SK-N-MC (cell line): ENCODE measurements around the gene CAPN3.

Experiments
- EZH2 ChIP-seq: fragments of 200-600 bp; sonication (generic); IDR thresholded peaks from one replicate; pipeline ENCODE4 v1.6.1; 2017; ENCODE audit warnings: antibody characterized with exemption
- FOXP2 ChIP-seq: optimal IDR thresholded peaks from 2 replicates; pipeline ENCODE3; 2011; ENCODE audit warnings: mild to moderate bottlenecking, moderate library complexity; ENCODE audit not compliant: insufficient read depth; ENCODE audit errors: extremely low read length, control extremely low read depth
- POLR2AphosphoS5 ChIP-seq: IDR thresholded peaks from 2 replicates; pipeline ENCODE4 v1.6.1; 2012; ENCODE audit warnings: mild to moderate bottlenecking, low read depth, low read length, borderline replicate concordance

- TF ChIP-seq EZH2 (no peak), POLR2AphosphoS5 (no peak), FOXP2 (no peak)
Observed at GRCh38 chr15:42319206-42319605, 40.1 kb upstream of the CAPN3 start.
